Nephron progenitor cell (in vitro differentiated cells): ENCODE measurements around the gene TAF4.

Experiments
- DNase-seq: peaks from one replicate; pipeline ENCODE4 v3.0.0; 2021
- H3K27ac Mint-ChIP-seq: 2 replicates; pipeline ENCODE4 v1.8.0; 2021; ENCODE audit warnings: mild to moderate bottlenecking, moderate library complexity, mixed read lengths
- H3K27me3 Mint-ChIP-seq: 2 replicates; pipeline ENCODE4 v1.8.0; 2021; ENCODE audit warnings: mild to moderate bottlenecking, low read depth, mixed read lengths; ENCODE audit not compliant: poor library complexity
- H3K36me3 Mint-ChIP-seq: 2 replicates; pipeline ENCODE4 v1.8.0; 2021; ENCODE audit warnings: low read depth, mixed read lengths
- H3K4me1 Mint-ChIP-seq: 2 replicates; pipeline ENCODE4 v1.8.0; 2021; ENCODE audit warnings: mixed read lengths
- H3K4me3 Mint-ChIP-seq: 2 replicates; pipeline ENCODE4 v1.8.0; 2021; ENCODE audit warnings: mild to moderate bottlenecking, moderate library complexity, mixed read lengths
- H3K9me3 Mint-ChIP-seq: 2 replicates; pipeline ENCODE4 v1.8.0; 2021; ENCODE audit warnings: mild to moderate bottlenecking, moderate library complexity, mixed read lengths
- TF ChIP-seq, protein P1 (sequence below): fragments of 200-600 bp; sonication (generic); IDR thresholded peaks from 2 replicates; pipeline ENCODE4 v1.5.0; 2021; ENCODE audit warnings: antibody characterized with exemption

TAF4 gene

DNA sequence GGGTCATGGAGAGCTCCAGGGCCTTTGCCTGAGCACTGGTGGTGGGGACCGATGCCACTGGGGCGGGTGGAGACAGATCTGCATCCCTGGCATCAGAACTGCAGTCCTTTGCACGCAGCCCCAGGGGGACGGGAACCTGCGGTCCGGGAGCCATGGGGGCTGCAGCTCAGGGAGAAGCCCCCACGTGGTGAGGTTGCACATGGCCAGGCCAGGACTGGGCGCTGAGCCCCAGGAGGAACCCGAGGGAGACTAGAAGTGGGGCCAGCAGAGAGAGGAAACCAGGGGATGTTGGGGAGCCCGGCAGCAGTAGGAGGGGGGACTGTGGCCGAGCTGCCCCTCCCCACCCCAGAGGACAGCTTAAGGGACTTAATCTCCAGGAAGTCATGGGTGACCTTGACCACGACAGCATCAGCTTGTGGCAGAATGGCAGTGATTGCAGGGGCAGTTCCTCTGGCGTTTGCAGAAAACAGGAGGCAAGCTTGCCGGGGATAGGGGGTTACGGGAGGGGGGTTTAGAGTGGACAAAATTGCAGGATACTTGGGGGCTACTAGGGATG, 38.6 kb upstream of the TAF4 start:
- TF ChIP-seq, protein P1, sequence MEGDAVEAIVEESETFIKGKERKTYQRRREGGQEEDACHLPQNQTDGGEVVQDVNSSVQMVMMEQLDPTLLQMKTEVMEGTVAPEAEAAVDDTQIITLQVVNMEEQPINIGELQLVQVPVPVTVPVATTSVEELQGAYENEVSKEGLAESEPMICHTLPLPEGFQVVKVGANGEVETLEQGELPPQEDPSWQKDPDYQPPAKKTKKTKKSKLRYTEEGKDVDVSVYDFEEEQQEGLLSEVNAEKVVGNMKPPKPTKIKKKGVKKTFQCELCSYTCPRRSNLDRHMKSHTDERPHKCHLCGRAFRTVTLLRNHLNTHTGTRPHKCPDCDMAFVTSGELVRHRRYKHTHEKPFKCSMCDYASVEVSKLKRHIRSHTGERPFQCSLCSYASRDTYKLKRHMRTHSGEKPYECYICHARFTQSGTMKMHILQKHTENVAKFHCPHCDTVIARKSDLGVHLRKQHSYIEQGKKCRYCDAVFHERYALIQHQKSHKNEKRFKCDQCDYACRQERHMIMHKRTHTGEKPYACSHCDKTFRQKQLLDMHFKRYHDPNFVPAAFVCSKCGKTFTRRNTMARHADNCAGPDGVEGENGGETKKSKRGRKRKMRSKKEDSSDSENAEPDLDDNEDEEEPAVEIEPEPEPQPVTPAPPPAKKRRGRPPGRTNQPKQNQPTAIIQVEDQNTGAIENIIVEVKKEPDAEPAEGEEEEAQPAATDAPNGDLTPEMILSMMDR = no peak
- Mint-ChIP-seq H3K27me3 (peaks cover 58% of the 10 kb centered on the region), H3K4me3 (no peak overlapping the region), H3K4me1 (peaks cover 9% of the 10 kb centered on the region), H3K9me3 (peaks cover 56% of the 10 kb centered on the region), H3K27ac (no peak overlapping the region), H3K36me3 (peaks cover 3% of the 10 kb centered on the region)
- DNase-seq = no peak

DNA sequence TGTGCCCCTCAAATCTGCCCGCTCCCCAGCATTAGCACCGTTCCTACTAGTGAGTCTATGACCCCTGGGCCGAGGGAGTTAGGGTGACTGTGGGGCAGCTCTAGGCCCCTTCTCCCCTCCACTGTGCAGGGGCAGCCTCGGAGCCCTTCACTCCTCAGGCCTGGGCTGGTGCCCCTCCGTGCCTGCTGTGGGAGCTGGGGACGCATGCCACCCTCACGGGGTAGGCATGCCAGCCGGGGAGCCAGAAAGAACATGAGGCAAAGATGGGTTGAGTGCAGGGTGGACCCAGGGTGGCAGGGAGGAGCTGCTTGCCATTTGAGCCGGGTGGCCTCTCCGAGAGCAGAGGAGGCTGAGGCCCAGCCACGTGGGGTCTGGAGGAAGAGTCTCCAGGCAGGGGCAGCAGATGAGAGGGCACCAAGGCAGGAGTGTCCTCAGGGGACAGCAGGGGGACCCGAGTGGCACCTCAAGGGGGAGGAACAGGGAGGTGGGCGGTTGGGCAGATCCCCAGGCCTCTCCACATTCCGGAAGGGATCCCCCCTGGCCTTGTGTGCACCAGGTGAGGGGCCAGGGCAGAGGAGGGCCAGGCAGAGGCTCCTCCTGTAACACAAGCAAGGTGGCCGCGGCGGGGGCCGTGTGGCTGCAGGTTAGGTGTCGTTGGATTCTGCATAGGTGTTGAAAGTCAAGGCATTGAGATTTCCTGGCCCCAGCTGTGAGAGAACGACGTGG, 38.0 kb upstream of the TAF4 start:
- no peak overlapping the region for H3K27ac Mint-ChIP-seq
- H3K36me3 Mint-ChIP-seq = no peaks in the 10 kb centered on the region
- no peak for DNase-seq
- H3K27me3 Mint-ChIP-seq = peaks cover 58% of the 10 kb centered on the region
- H3K4me3 Mint-ChIP-seq = no peak overlapping the region
- peaks cover 9% of the 10 kb centered on the region for H3K4me1 Mint-ChIP-seq
- H3K9me3 Mint-ChIP-seq = peaks cover 50% of the 10 kb centered on the region
- TF ChIP-seq, protein P1 = no peak

DNA sequence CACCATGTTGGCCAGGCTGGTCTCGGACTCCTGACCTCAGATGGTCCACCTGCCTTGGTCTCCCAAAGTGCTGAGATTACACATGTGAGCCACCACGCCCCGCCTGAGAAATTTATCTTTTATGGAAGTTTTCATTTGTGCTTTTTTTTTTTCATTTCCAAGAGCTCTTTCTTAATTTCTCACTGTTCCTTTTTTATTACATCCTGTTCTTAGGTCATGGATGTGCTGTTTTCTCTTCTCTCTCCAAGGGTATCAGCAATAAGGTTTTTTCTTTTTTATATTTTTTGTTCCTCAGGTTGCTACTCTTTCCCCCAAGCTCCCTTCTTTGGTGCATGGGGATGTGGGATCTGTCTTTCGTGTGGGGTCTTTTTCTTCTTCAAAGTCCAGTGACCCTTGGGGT, 35.4 kb upstream of the TAF4 start:
- Mint-ChIP-seq H3K27ac (no peak overlapping the region), H3K36me3 (no peaks in the 10 kb centered on the region), H3K9me3 (peaks cover 28% of the 10 kb centered on the region), H3K4me3 (no peak overlapping the region), H3K4me1 (peaks cover 9% of the 10 kb centered on the region), H3K27me3 (peaks cover 48% of the 10 kb centered on the region)
- TF ChIP-seq, protein P1 = no peak
- no peak for DNase-seq

DNA sequence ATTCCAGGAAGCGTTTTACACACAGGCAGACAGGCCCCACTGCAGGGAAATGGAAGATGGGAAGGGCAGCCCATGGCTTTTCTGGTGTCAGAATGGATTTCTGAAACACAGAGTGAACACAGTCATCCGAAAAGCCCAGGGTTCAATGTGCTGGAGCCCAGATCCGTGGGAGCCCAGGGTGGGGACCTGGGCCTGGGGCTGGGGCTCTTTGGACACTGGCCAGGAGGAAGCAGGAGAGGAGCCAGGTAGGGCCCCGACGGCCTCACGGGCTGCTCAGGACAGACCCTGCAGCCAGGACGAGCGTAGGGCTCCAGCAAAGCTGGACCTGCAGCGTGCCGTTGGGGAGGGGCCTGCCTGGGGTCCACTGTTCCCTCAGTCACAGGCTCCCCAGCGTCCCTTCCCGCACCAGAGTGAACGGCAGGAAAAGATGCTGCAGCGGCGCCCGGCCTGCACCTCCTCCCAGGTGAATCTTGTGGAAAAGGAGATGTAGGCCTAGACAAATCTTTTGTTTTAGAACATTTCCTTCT, 32.3 kb upstream of the TAF4 start:
- Mint-ChIP-seq H3K36me3 (no peaks in the 10 kb centered on the region), H3K27me3 (peaks cover 44% of the 10 kb centered on the region), H3K27ac (no peak overlapping the region), H3K4me3 (no peak overlapping the region), H3K9me3 (peaks cover 16% of the 10 kb centered on the region), H3K4me1 (no peaks in the 10 kb centered on the region)
- no peak for DNase-seq
- TF ChIP-seq, protein P1 = no peak

DNA sequence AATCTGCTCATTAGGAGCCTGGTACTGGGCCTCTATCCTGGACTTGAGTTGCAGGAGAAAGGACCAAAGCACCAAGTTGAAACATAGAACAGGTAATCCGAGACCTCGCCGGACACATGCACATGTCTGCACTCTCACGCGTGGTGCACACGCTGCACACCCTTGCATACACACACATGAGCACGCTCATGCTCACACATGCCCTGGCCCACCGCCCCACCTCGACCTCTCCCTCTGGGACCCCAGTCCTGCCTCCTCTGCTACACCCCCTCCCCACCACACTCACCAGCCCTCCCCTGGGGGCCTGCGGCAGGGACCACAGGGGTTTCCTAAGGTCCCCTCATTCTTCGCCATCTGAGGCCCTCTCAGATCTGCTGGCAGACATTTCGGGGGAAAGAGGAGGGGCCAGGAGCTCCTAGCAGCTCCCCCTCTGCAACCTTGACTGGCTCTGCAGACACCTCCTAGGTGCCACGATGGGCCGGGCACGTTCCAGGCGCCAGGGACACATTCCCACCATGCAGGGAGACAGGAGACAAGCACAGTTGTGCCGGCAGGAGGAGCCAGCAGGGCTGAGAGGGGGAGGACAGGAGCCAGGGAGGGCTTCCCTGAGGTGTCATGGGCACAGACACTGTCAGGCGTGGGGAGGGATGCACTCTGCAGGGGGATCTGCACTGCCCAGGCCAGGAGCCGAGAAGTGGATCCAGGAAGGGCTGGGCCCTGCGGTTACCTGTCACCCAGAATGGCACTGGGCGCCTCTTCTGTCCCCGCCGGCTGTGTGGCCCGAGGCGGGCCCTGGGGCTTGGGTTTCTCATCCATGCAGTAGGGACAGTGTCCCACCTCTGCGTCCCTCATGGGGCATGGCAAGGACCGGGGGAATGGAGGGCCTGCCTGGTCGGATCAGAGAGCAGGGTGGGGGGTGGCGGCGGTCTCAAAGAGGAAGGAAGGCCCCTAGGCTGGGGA, 31.0 kb upstream of the TAF4 start:
- Mint-ChIP-seq H3K27me3 (peaks cover 47% of the 10 kb centered on the region), H3K27ac (no peak overlapping the region), H3K36me3 (no peaks in the 10 kb centered on the region), H3K9me3 (peaks cover 16% of the 10 kb centered on the region), H3K4me1 (no peaks in the 10 kb centered on the region), H3K4me3 (no peak overlapping the region)
- DNase-seq = no peak
- TF ChIP-seq, protein P1 = no peak
